GM21367 (cell line): ENCODE measurements around the gene SEMA4C.

ENCODE experiments used
- ATAC-seq: cut with Tn5 transposase; IDR thresholded peaks from one replicate; pipeline ENCODE4 v1.9.1; 2021; ENCODE audit not compliant: unreplicated experiment

Gene SEMA4C, protein sequence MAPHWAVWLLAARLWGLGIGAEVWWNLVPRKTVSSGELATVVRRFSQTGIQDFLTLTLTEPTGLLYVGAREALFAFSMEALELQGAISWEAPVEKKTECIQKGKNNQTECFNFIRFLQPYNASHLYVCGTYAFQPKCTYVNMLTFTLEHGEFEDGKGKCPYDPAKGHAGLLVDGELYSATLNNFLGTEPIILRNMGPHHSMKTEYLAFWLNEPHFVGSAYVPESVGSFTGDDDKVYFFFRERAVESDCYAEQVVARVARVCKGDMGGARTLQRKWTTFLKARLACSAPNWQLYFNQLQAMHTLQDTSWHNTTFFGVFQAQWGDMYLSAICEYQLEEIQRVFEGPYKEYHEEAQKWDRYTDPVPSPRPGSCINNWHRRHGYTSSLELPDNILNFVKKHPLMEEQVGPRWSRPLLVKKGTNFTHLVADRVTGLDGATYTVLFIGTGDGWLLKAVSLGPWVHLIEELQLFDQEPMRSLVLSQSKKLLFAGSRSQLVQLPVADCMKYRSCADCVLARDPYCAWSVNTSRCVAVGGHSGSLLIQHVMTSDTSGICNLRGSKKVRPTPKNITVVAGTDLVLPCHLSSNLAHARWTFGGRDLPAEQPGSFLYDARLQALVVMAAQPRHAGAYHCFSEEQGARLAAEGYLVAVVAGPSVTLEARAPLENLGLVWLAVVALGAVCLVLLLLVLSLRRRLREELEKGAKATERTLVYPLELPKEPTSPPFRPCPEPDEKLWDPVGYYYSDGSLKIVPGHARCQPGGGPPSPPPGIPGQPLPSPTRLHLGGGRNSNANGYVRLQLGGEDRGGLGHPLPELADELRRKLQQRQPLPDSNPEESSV

DNA sequence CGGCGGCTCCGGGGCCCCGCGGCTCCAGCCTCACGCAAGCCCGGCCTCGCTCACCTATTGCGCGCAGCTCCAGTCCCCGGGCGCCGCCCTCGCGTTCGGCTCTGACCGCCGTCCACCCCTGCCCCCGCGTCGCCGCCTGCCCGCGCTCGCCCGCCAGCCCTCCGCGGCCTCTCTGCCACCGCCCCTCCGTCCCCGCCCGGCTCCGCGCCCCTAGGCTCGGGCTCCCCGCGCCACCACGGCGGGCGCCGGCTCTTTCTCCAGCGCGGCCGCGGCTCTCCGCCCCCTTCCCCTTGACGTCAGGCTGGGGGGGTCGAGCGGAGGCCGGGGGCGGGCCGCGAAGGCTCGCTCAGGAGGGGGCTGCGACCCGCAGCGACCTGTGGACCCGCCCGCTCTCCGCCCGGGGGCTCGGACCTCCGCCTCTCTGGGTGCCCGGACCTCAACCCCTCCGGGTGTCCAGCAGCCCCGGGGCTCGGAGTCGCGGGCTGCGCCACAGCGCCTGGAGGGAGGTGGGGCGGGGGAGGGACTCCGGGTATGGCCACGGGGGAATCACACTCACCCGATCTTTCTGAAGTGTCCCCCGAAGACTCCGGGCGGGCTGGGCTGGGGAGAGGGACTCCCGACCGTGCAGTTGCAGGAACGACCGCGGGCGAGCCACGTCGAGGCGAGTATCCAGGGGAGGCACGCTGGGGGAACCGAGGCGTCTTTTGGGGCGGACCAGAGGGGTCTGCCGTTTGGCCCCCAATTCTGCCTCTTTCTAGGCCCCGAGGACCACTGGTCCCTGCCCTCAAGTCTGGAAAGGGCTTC, at the start of gene SEMA4C:
Gene SEMA4C (minus strand): TSS at position 259 of the 804 bp plus-strand sequence. CDS start 2,194 bp downstream, outside the sequence.
- no peak for ATAC-seq

- ATAC-seq, result no peak
These were observed 49.1 kb upstream of the SEMA4C start for GRCh38 chr2:96918754-96919550.

DNA sequence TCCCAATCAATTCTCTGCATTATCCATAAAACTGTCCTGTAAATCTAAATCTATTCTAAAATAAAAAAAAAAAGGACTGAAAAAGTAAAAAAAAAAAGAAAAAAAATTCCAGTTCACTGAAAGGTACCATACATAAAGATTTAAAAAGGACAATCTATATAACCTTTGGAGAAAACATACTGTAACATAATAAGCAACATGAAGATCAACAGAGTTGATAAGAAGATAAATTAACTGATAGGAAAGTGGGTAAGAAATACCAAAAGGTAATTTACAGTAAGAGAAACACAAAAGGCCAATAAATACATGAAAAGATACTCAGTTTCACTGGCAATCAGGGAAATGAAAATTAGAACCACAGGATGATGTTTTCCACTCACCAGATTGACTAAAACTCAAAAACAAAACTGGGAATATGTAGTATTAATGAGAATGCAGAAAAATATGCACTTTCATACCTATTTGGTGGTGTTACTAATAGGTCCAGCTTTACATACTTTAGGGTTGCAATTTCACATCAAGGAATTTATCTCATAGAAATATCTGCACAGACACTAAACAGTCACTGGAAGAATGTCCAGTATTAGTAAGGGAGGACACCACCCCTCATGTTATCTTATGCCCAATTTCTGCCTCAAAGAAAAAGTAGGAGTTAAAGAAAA, 48.3 kb upstream of the SEMA4C start:
- no peak for ATAC-seq

GRCh38 chr2:96916646-96917543, 47.0 kb upstream of the SEMA4C start:
- ATAC-seq, result no peak

DNA sequence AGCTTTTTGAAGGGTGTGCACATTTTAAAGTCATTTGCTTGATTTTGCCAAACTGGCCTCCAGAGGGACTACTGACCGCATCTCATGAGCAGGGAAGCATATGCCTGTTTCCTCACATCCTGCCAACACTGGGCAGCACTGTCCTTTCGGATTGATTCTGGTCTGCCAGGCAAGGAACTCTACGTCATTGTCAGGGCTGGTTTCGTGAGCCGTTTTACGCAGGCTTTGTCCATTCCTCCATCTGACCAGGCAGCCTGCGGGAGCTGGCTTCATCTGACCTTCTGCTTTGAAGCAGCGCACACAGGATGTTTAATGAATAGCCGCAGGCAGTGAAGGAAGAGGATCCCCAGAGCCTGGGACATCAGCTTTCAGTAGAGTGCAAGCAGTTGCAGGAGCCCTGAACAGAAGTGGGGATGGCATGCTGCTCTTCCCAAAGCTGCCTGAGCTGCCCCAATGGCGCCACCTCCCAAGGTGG, 46.3 kb upstream of the SEMA4C start:
- ATAC-seq, result no peak

GRCh38 chr2:96914332-96914731, 44.5 kb upstream of the SEMA4C start:
- no peak for ATAC-seq

DNA sequence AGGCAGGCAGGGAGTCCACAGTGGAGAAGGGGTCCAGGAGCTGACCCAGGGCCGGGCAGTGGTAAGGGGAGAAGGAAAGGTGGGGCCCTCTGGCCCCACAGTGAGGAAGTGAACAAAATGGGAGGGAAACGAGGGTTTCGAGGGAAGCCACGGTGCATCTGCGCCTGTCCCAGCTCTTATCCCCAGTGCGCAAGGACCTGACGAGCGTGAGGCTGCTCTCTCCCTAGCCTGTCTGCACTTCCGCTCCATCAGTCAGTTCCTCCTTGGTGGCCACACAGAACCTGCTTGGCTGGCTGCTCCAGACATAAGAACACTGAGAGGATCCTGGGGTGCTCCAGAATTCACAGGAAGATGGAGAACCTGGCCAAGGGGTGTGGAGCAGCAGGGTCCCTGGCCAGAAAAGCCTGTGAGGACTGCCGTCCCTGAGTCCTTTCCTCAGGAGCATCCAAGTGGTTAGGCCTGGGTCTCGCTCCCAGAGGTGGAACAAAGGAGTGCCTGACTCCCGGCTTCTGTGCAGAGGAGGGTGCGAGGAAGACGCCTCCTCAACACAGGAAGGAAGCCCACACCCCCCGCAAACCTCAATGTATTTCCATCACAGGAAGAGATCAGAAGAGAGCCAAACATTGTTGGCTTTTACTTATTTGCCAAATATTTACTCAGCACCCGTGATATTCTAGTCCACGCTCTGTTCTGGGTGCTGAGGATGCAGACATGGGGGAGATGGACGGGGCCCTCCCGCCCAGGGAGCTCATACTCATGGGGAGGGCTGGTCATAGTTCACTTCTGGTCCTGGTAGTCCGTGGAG, 43.7 kb upstream of the SEMA4C start:
- ATAC-seq, result no peak

DNA sequence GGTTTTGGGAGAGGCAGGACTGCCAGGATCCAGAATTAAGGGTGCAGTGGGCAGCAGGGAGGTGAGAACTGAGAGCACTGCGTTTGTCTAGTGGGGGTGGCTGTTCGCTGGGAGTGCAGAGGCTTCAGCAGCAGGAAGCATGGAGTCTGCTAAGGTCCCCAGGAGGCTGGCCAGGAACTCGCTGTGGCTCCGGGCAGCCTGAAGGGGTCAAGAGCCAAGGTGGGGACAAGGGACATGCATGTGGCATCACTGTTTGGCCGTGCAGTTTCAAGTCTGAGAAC, 43.2 kb upstream of the SEMA4C start:
- ATAC-seq, result no peak

GRCh38 chr2:96912346-96913116, 42.7 kb upstream of the SEMA4C start:
- ATAC-seq, result no peak

GRCh38 chr2:96909611-96910021, 39.7 kb upstream of the SEMA4C start:
- no peak for ATAC-seq

- ATAC-seq, result no peak
These were observed 37.5 kb upstream of the SEMA4C start for GRCh38 chr2:96907115-96908041.

GRCh38 chr2:96906729-96907114, 36.8 kb upstream of the SEMA4C start:
- no peak for ATAC-seq

- ATAC-seq, result no peak
These were observed 33.9 kb upstream of the SEMA4C start for GRCh38 chr2:96903815-96904214.

GRCh38 chr2:96903318-96903717, 33.4 kb upstream of the SEMA4C start:
- ATAC-seq, result no peak

GRCh38 chr2:96900237-96900636, 30.4 kb upstream of the SEMA4C start:
- no peak for ATAC-seq

GRCh38 chr2:96899413-96899741, 29.5 kb upstream of the SEMA4C start:
- no peak for ATAC-seq
